H1 (cell line): Measurements from ENCODE around the gene FUT2. TPM values are rescaled to one million over a fixed set of nuclear protein-coding genes. Genes with fewer than 3 reads are reported as not detected.

ENCODE experiments used
- RAD21 ChIP-seq, 2 experiments: IDR thresholded peaks in 1 of 2; conservative IDR thresholded peaks in 1 of 2; 2 replicates each; pipeline ENCODE4 v1.6.1; 2011; ENCODE audit warnings: low read depth in 2 of 2, low read length in 2 of 2, improper control_type of control experiment in 1 of 2, inconsistent platforms in 1 of 2, mild to moderate bottlenecking in 1 of 2, moderate library complexity in 1 of 2
- RBBP5 ChIP-seq: IDR thresholded peaks from 2 replicates; pipeline ENCODE4 v1.7.1; 2012; ENCODE audit warnings: low read depth, mild to moderate bottlenecking, inconsistent platforms, low read length, moderate library complexity, borderline replicate concordance
- RNF2 ChIP-seq: fragments of 200-900, 300-1000 bp; sonication (generic); IDR thresholded peaks from 2 replicates; pipeline ENCODE4 v1.7.1; 2016; ENCODE audit warnings: borderline replicate concordance, low read depth, mild to moderate bottlenecking, antibody characterized with exemption, low read length; ENCODE audit not compliant: poor library complexity, severe bottlenecking; ENCODE audit errors: missing control alignments
- polyA plus RNA-seq, 7 experiments: library from polyadenylated mRNA; depleted of rRNA in 3 of 7; stranded (reverse) in 5 of 7; unstranded in 2 of 7; fragments of >200 nt in 5 of 7; fragments of 200-250 nt in 2 of 7; gene quantifications; 1 replicate in 5 of 7; 2 replicates in 1 of 7; 4 replicates in 1 of 7; pipeline versions ENCODE4 v1.2.1 to v1.2.3, GENCODE V29; 2011 to 2013; ENCODE audit warnings: missing spikeins in 2 of 7, mixed read lengths in 2 of 7
- total RNA-seq: library from RNA; stranded (reverse); fragmentation: NEBNext Ultra II Directional; extraction: Animal tissue kit (Norgen Biotek cat#: 25700); gene quantifications from 2 replicates; pipeline ENCODE4 v1.2.1, GENCODE V29; 2021

FUT2 gene
- total and polyA plus RNA-seq, 2 of the 8 experiments (the other 6 are each of a cell fraction or from before 2014, with no cell fraction given): 5.0 to 5.6 TPM

- peak in 1 of 2 experiments; percentile 8; a peak in 1 of 4 replicates for TF ChIP-seq RAD21 (IDR thresholded peaks at IDR 0.05 in 1 of 2, conservative IDR thresholded peaks at IDR 0.05 in 1 of 2; ENCODE audit: low read depth in 2 of 2, low read length in 2 of 2)
- 0 out of 2 replicates have a peak, but pooled peaks have one; percentile 47 for TF ChIP-seq RBBP5
- no peak for TF ChIP-seq RNF2
Measured at GRCh38 chr19:48735031-48735615, 39.4 kb downstream of the FUT2 start (continued).
